ENCODE results near the gene ATP11B. TPM values are rescaled to one million over a fixed set of nuclear protein-coding genes. Genes with fewer than 3 reads are reported as not detected.

The ATP11B gene
- total and polyA plus RNA-seq, 2 of the 8 experiments (the other 6 are each of a cell fraction or from before 2014, with no cell fraction given) = 5.1 to 26.5 TPM

- no peak for TF ChIP-seq CBX8 (IDR thresholded peaks at IDR 0.05; ENCODE audit: borderline replicate concordance, low read depth, low read length)
- no peak for TF ChIP-seq SRF (IDR thresholded peaks at IDR 0.05; ENCODE audit: low read depth, low read length)
- TF ChIP-seq CHD2 (IDR thresholded peaks at IDR 0.05; ENCODE audit: low read length) = no peak
- no peak for TF ChIP-seq KDM4A (IDR thresholded peaks at IDR 0.05; ENCODE audit: low read depth, low read length, severe bottlenecking)
- TF ChIP-seq SIX5 (IDR thresholded peaks at IDR 0.05; ENCODE audit: low read depth, low read length) = no peak
- no peak for TF ChIP-seq POLR2A (IDR thresholded peaks at IDR 0.05; ENCODE audit: control extremely low read depth in 1 of 2, low read depth in 2 of 2, low read length in 2 of 2)
Measured at GRCh38 chr3:182914341-182914740, 121.0 kb downstream of the ATP11B start (continued).

Measured in H1 (cell line).